GM23338 (cell line): ENCODE results near the gene MDN1. TPM values are rescaled to one million over a fixed set of nuclear protein-coding genes. Genes with fewer than 3 reads are reported as not detected.

Experiments used
- ATAC-seq: fragments of 200-7000 bp; cut with Tn5 transposase; 3 replicates; pipeline ENCODE4 v1.9.1; 2020
- DNase-seq: peaks from one replicate; pipeline ENCODE4 v3.0.0-alpha.2; 2015; ENCODE audit warnings: low spot score
- H2AFZ ChIP-seq: fragments of 200-600 bp; sonication (generic); 2 replicates; pipeline ENCODE4 v1.8.0; 2016; ENCODE audit warnings: antibody characterized with exemption, mild to moderate bottlenecking, moderate library complexity
- H3F3A ChIP-seq: fragments of 200-600 bp; sonication (generic); replicated peaks from 2 replicates; pipeline ENCODE4 v1.8.0; 2017; ENCODE audit warnings: antibody characterized with exemption, mixed run types, low read depth
- H3K27ac ChIP-seq: fragments of 200-600 bp; sonication (generic); 2 replicates; pipeline ENCODE4 v1.6.1; 2016; ENCODE audit warnings: low read depth
- H3K27me3 ChIP-seq: fragments of 200-600 bp; sonication (generic); 2 replicates; pipeline ENCODE4 v1.8.0; 2016; ENCODE audit warnings: mild to moderate bottlenecking, mixed run types, moderate library complexity; ENCODE audit not compliant: insufficient read depth
- H3K36me3 ChIP-seq: fragments of 200-600 bp; sonication (generic); 2 replicates; pipeline ENCODE4 v1.8.0; 2016; ENCODE audit warnings: mild to moderate bottlenecking; ENCODE audit not compliant: insufficient read depth
- H3K4me1 ChIP-seq: fragments of 200-600 bp; sonication (generic); 2 replicates; pipeline ENCODE4 v1.8.0; 2016; ENCODE audit warnings: mild to moderate bottlenecking, moderate library complexity; ENCODE audit not compliant: insufficient read depth
- H3K4me2 ChIP-seq: fragments of 200-600 bp; sonication (generic); 2 replicates; pipeline ENCODE4 v1.7.1; 2017; ENCODE audit warnings: mixed run types
- H3K4me3 ChIP-seq: fragments of 200-600 bp; sonication (generic); 2 replicates; pipeline ENCODE4 v1.6.1; 2016; ENCODE audit warnings: mixed run types
- H3K79me2 ChIP-seq: fragments of 200-600 bp; sonication (generic); replicated peaks from 2 replicates; pipeline ENCODE4 v1.8.0; 2017; ENCODE audit warnings: mild to moderate bottlenecking; ENCODE audit not compliant: insufficient read depth
- H3K9me2 ChIP-seq: fragments of 200-600 bp; sonication (generic); 2 replicates; pipeline ENCODE4 v1.8.0; 2017; ENCODE audit not compliant: insufficient read depth
- H4K20me1 ChIP-seq: fragments of 200-600 bp; sonication (generic); replicated peaks from 2 replicates; pipeline ENCODE4 v1.8.0; 2017; ENCODE audit warnings: mild to moderate bottlenecking; ENCODE audit not compliant: insufficient read depth
- H3K27ac Mint-ChIP-seq: 2 replicates; pipeline ENCODE4 v1.8.0; 2020; ENCODE audit warnings: inconsistent platforms, mild to moderate bottlenecking, moderate library complexity, mixed read lengths
- H3K27me3 Mint-ChIP-seq: 3 replicates; pipeline ENCODE4 v1.8.0; 2022; ENCODE audit warnings: low read depth, mild to moderate bottlenecking, moderate library complexity, mixed read lengths, inconsistent platforms; ENCODE audit not compliant: insufficient read depth, poor library complexity
- H3K36me3 Mint-ChIP-seq: 3 replicates; pipeline ENCODE4 v1.8.0; 2021; ENCODE audit warnings: low read depth, mild to moderate bottlenecking, inconsistent platforms, moderate library complexity, mixed read lengths
- H3K4me1 Mint-ChIP-seq: 3 replicates; pipeline ENCODE4 v1.8.0; 2020; ENCODE audit warnings: mild to moderate bottlenecking, inconsistent platforms, mixed read lengths
- H3K4me3 Mint-ChIP-seq: 3 replicates; pipeline ENCODE4 v1.8.0; 2021; ENCODE audit warnings: moderate library complexity, mild to moderate bottlenecking, inconsistent platforms, mixed read lengths
- H3K9me3 Mint-ChIP-seq: 3 replicates; pipeline ENCODE4 v1.8.0; 2020; ENCODE audit warnings: moderate library complexity, mild to moderate bottlenecking, inconsistent platforms, mixed read lengths
- CREB1 ChIP-seq: fragments of 250-450 bp; sonication (Bioruptor Pico); IDR thresholded peaks from 2 replicates; pipeline ENCODE4 v1.5.0; 2020; ENCODE audit warnings: low read depth, mild to moderate bottlenecking, moderate library complexity
- EZH2 ChIP-seq: fragments of 200-600 bp; sonication (generic); IDR thresholded peaks from one replicate; pipeline ENCODE4 v1.8.0; 2017; ENCODE audit warnings: antibody characterized with exemption, mild to moderate bottlenecking, low read depth; ENCODE audit not compliant: unreplicated experiment
- EZH2phosphoT487 ChIP-seq: fragments of 200-600 bp; sonication (generic); IDR thresholded peaks from one replicate; pipeline ENCODE4 v1.8.1; 2018; ENCODE audit warnings: antibody characterized with exemption; ENCODE audit not compliant: unreplicated experiment
- POLR2AphosphoS5 ChIP-seq: IDR thresholded peaks from 2 replicates; pipeline ENCODE4 v1.6.1; 2016; ENCODE audit warnings: antibody characterized with exemption, low read depth
- STAT1 ChIP-seq: IDR thresholded peaks from one replicate; pipeline ENCODE4 v1.6.1; 2016; ENCODE audit warnings: antibody characterized with exemption; ENCODE audit not compliant: unreplicated experiment
- ZNF114 ChIP-seq: fragments of 250-450 bp; sonication (Bioruptor Pico); IDR thresholded peaks from 2 replicates; pipeline ENCODE4 v1.5.0; 2020; ENCODE audit warnings: mild to moderate bottlenecking, moderate library complexity
- polyA plus RNA-seq: library from polyadenylated mRNA; unstranded; fragments of >200 nt; fragmentation: Nextera tagmentation; extraction: Ambion mirVana; gene quantifications from 2 replicates; pipeline ENCODE4 v1.2.1, GENCODE V29; 2016
- total RNA-seq: library from RNA; depleted of rRNA; stranded (reverse); fragments of >200 nt; shearing (Covaris generic); gene quantifications from 2 replicates; pipeline ENCODE4 v1.2.3, GENCODE V29; 2014
- TF ChIP-seq, protein P1 (sequence below), 2 experiments: fragments of 200-600 bp in 1 of 2; sonication (generic) in 1 of 2; conservative IDR thresholded peaks; 2 replicates each; pipeline versions ENCODE4 v1.5.1 to v1.6.1; 2016 to 2017; ENCODE audit warnings: antibody characterized with exemption in 2 of 2, low read depth in 2 of 2, mild to moderate bottlenecking in 2 of 2, moderate library complexity in 1 of 2
- TF ChIP-seq, protein P2 (sequence below): IDR thresholded peaks from one replicate; pipeline ENCODE4 v1.6.1; 2018; ENCODE audit warnings: antibody characterized with exemption; ENCODE audit not compliant: unreplicated experiment

Gene MDN1
- total and polyA plus RNA-seq, 2 experiments from 2014 or later = 165 to 217 TPM

GRCh38 chr6:89605861-89606260 is 213.7 kb downstream of the MDN1 start (continued):
- TF ChIP-seq, protein P1, sequence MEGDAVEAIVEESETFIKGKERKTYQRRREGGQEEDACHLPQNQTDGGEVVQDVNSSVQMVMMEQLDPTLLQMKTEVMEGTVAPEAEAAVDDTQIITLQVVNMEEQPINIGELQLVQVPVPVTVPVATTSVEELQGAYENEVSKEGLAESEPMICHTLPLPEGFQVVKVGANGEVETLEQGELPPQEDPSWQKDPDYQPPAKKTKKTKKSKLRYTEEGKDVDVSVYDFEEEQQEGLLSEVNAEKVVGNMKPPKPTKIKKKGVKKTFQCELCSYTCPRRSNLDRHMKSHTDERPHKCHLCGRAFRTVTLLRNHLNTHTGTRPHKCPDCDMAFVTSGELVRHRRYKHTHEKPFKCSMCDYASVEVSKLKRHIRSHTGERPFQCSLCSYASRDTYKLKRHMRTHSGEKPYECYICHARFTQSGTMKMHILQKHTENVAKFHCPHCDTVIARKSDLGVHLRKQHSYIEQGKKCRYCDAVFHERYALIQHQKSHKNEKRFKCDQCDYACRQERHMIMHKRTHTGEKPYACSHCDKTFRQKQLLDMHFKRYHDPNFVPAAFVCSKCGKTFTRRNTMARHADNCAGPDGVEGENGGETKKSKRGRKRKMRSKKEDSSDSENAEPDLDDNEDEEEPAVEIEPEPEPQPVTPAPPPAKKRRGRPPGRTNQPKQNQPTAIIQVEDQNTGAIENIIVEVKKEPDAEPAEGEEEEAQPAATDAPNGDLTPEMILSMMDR (conservative IDR thresholded peaks at IDR 0.05; ENCODE audit: low read depth in 2 of 2) = no peak
- TF ChIP-seq POLR2AphosphoS5 = no peak
- TF ChIP-seq CREB1 (CRISPR knock-in tag) = no peak

GRCh38 chr6:89604653-89605052 is 214.9 kb downstream of the MDN1 start:
- Mint-ChIP-seq H3K4me1 (peaks cover 2% of the 10 kb centered on the region; the same call in 1 of the 3 replicates), H3K36me3 (no peaks in the 10 kb centered on the region), H3K4me3 (no peak overlapping the region), H3K27me3 (peaks cover 14% of the 10 kb centered on the region), H3K27ac (no peak overlapping the region), H3K9me3 (no peaks in the 10 kb centered on the region)
- no peaks in the 10 kb centered on the region for H3K9me2 ChIP-seq
- no peaks in the 10 kb centered on the region for H3K79me2 ChIP-seq
- H3K27ac ChIP-seq = no peak overlapping the region
- H2AFZ ChIP-seq = no peak overlapping the region
- no peaks in the 10 kb centered on the region for H3F3A ChIP-seq
- TF ChIP-seq, protein P2, sequence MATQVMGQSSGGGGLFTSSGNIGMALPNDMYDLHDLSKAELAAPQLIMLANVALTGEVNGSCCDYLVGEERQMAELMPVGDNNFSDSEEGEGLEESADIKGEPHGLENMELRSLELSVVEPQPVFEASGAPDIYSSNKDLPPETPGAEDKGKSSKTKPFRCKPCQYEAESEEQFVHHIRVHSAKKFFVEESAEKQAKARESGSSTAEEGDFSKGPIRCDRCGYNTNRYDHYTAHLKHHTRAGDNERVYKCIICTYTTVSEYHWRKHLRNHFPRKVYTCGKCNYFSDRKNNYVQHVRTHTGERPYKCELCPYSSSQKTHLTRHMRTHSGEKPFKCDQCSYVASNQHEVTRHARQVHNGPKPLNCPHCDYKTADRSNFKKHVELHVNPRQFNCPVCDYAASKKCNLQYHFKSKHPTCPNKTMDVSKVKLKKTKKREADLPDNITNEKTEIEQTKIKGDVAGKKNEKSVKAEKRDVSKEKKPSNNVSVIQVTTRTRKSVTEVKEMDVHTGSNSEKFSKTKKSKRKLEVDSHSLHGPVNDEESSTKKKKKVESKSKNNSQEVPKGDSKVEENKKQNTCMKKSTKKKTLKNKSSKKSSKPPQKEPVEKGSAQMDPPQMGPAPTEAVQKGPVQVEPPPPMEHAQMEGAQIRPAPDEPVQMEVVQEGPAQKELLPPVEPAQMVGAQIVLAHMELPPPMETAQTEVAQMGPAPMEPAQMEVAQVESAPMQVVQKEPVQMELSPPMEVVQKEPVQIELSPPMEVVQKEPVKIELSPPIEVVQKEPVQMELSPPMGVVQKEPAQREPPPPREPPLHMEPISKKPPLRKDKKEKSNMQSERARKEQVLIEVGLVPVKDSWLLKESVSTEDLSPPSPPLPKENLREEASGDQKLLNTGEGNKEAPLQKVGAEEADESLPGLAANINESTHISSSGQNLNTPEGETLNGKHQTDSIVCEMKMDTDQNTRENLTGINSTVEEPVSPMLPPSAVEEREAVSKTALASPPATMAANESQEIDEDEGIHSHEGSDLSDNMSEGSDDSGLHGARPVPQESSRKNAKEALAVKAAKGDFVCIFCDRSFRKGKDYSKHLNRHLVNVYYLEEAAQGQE = no peak
- TF ChIP-seq, protein P1 (conservative IDR thresholded peaks at IDR 0.05; ENCODE audit: low read depth in 2 of 2) = peak; percentile 8 to 52; a peak in 2 of 4 replicates
- no peaks in the 10 kb centered on the region for H3K27me3 ChIP-seq
- H3K36me3 ChIP-seq = no peaks in the 10 kb centered on the region
- ATAC-seq (peak; percentile 83), DNase-seq (peak; percentile 46)
- H3K4me1 ChIP-seq = no peaks in the 10 kb centered on the region
- no peak overlapping the region for H3K4me2 ChIP-seq
- H3K4me3 ChIP-seq = no peak overlapping the region
- no peaks in the 10 kb centered on the region for H4K20me1 ChIP-seq

- no peaks in the 10 kb centered on the region for H3K9me2 ChIP-seq
- peaks cover 4% of the 10 kb centered on the region for H3K4me1 Mint-ChIP-seq
- no peaks in the 10 kb centered on the region for H3K79me2 ChIP-seq
- DNase-seq (no peak), ATAC-seq (no peak)
- no peaks in the 10 kb centered on the region for H3K27me3 ChIP-seq
- H3K9me3 Mint-ChIP-seq = no peaks in the 10 kb centered on the region
- H3K27ac Mint-ChIP-seq = no peak overlapping the region
- peaks cover 12% of the 10 kb centered on the region for H3K27me3 Mint-ChIP-seq
- no peak overlapping the region for H3K4me2 ChIP-seq
- H3K27ac ChIP-seq = no peak overlapping the region
- no peaks in the 10 kb centered on the region for H3K36me3 ChIP-seq
- no peak overlapping the region for H3K4me3 Mint-ChIP-seq
- H3K36me3 Mint-ChIP-seq = no peaks in the 10 kb centered on the region
- no peaks in the 10 kb centered on the region for H3K4me1 ChIP-seq
- no peak overlapping the region for H3K4me3 ChIP-seq
- H2AFZ ChIP-seq = no peak overlapping the region
- no peaks in the 10 kb centered on the region for H4K20me1 ChIP-seq
- no peaks in the 10 kb centered on the region for H3F3A ChIP-seq
- no peak for TF ChIP-seq ZNF114 (CRISPR knock-in tag)
- no peak for TF ChIP-seq STAT1
- TF ChIP-seq EZH2phosphoT487 = no peak
- TF ChIP-seq EZH2 = no peak
- TF ChIP-seq POLR2AphosphoS5 = no peak
- TF ChIP-seq, protein P2 = no peak
- TF ChIP-seq, protein P1 (conservative IDR thresholded peaks at IDR 0.05; ENCODE audit: low read depth in 2 of 2) = no peak
Observed at GRCh38 chr6:89602166-89602565, 217.4 kb downstream of the MDN1 start.
